Activated CD4-positive, alpha-beta T cell treated with anti-CD3 and anti-CD28 coated beads, Interleukin-2, Interleukin-4, amounts not matched to agents 100 ng/mL and 50 ng/mL, durations not matched to agents 16 hours and 8 hours (primary cell): Measurements from ENCODE around the gene RMND5A.
A peak's percentile ranks its signal among the peaks of the same experiment; 100 is the strongest.

Source experiments
- DNase-seq: peaks from one replicate; pipeline ENCODE4 v3.0.0-alpha.2; 2020; ENCODE audit warnings: low spot score

The RMND5A gene

DNA sequence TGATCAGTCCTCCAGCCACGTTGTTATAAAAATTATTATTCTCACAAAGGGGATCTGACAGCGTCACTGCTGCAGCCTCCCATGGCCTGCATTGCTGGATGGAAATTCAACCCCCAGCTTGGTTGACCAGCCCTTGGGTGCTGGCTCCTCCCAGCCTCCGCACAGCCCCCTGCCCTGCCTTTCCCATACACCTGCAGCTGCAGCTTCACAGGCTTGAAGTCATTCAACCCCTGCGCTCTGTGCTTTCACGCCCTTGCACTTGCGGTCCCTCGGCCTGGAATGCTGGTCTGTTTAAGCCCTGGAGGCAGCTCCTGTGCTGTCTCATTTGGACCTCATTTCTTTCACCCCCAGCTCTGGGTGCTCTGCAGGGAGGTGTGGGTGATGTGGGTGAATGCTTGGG lies 71.5 kb downstream of the RMND5A start:
- no peak for DNase-seq

DNA sequence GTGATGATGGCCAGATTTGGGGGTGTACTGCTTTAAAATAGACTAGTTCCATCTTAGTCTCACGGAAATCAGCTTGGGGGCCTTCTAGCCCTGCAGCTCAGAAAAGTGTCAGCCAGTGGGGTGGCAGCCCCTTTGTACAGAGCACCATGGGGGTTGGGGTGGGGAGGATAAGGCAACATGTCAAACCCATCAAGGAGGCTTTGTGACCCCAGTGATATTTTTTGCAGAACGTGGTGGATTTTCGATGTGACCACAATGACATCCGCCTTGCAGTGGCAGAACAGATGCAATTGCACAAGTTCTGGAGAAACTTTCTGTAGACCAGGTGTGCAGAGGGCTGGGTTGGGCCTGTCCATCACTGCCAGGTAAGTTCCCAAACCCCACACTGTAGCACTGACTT lies 73.7 kb downstream of the RMND5A start:
- no peak for DNase-seq

DNA sequence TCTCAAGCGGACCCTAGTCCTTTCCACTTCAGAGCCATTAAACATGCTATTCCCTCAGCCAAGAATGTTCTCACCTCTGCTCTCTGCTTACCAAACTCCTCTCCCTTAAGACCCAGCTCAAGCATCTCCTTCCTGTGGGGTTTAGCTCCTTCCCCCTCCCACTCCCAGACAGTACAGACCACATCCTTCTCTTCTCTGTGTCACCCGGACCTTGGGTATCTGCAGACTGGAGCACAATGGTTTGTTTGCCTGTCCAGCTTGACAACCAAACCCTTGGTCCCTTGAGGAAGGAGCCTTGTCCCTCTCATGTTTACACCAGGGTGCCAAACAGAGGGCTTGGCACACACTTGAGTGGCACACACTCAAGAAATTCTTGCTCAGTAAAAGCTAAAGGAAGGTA lies 74.8 kb downstream of the RMND5A start:
- DNase-seq = no peak

DNA sequence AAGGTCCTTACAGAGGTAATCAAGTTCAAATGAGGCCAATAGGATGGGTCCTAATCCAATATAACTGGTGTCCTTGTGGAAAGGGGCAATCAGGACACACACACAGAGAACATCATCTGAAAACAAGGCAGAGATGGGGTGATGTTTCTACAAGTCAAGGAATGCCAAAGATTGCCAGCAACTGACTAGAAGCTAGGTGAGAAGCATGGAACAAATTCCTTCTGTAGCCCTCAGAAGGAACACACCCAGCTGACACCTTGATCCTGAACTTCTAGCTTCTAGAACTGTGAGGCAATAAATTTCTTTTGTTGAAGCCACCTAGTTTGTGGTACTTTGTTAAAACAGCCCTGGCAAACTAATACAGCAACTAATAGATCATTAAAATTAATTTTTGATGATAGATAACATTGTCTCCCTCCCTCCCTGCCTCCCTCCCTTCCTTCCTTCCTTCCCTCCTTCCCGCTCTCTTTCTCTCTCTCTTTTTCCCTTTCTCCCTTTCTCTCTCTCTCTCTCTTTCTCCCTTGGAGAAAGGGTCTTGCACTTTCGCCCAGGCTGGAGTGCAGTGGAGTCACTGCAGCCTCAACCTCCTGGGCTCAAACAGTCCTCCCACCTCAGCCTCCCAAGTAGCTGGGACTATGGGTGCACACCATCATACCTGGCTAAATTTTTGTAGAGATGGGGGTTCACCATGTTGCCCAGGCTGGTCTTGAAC lies 80.9 kb downstream of the RMND5A start:
- DNase-seq = no peak

DNA sequence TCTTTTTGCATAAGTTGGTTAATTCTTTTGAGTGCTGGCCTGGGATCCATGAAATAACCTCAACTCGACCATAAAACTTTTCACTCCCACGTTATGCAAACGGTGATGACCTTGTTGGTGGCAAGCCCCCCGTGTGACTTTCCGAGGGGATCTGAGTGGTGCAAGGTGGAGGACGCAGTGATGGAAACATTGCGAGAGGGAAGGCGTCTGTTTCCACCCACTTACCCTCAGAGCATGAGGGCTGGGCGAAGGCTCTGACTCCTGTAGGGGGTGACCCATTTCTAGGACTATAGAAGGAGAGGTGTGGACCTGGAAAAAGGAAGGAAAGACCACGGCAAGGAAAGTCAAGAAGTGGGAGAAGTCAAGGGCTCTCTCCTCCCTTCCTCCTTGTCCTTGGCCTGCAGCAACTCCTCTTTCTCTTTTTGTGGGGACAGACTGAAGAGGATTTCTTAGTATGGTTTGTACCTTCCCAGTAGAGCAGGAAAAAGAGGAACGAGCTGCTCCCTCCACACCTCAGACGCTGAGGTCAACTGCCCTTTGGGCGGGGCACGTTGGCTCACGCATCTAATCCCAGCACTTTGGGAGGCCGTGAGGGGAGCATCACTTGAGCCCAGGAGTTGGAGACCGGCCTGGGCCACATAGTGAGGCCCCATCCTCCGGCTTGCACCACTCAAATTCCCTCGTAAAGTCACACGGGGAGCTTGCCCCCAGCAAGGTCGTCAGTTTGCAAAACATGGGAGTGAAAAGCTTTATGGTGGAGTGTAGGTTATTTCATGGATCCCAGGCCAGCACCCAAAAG lies 86.2 kb downstream of the RMND5A start:
- no peak for DNase-seq

- DNase-seq = no peak
These were observed 87.0 kb downstream of the RMND5A start for GRCh38 chr2:86807133-86807467.

DNA sequence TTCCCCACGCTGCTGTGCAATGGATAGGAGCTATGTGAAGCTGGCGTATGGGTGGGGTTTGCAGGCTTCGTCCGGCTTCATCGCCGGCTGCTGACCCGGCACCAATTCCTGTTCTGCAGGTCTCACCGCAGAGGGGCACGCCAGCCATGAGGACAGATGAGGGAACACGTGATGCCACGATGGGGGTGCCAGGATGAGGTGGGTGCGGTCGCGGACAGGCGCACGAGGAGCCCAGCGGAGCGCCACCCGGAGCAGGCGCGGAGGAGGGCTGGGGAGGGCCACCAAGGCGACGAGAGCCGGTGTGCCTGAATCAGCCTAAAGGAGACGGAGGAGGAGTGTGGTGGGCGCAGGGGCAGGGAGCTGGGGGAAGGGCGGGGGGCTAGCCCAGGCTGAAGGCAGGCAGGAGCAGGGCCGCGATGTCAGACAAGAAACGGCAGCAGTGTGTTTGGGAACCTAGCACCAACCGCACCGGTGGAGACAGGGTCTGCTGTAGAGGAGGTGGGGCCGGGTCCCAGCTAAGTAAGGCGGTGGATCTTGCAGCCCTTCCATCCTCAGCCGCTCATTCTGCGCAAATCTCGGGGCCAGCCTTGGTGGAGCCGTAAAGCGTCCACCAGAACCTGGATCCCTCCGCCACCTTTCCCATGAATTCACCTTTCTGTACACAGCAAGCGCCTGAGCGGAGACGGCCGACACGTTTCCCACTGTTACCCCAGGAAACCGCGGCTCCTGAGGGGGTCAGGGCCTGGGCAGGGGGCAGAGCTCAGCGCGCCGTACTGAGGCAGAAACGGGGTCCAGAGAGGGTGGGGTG lies 87.6 kb downstream of the RMND5A start:
- peak; percentile 35 for DNase-seq

DNA sequence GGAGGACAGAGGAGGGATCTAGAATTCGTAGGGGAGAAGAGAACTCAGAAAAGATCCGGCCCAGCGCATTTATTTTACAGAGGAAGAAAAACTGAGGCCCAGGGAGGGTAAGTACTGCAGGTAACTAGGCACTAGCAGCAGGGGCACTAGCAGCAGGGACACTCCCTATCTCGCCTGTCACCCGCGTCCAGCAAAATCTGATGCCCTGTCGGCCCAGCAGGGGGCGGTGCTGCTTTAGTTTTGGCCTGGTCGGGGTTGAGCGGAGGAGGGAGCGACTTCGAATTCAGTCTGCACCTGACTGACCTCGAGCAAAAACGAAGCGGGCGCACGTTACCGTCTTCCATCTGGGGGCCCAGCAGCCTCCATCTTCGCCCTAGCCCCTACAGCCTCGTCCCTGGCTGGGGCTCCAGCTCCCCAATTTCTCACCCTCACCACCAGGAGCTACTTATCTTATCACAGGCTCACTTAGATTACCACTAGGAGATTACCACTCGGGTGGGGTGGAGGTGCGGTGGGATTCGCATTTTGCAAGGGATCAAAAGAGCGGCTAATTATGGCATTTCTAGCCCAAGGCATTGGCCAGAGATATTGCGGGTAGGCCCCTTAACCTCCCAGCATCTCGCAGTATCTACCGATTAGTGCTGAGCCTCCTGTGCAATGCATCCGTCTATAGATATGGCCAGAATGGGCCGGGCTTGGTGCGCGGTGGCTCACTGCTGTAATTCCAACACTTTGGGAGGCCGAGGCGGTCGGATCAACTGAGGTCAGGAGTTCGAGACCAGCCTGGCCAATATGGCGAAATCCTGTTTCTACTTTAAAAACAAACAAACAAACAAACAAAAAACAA lies 88.4 kb downstream of the RMND5A start:
- peak; percentile 94 for DNase-seq

DNA sequence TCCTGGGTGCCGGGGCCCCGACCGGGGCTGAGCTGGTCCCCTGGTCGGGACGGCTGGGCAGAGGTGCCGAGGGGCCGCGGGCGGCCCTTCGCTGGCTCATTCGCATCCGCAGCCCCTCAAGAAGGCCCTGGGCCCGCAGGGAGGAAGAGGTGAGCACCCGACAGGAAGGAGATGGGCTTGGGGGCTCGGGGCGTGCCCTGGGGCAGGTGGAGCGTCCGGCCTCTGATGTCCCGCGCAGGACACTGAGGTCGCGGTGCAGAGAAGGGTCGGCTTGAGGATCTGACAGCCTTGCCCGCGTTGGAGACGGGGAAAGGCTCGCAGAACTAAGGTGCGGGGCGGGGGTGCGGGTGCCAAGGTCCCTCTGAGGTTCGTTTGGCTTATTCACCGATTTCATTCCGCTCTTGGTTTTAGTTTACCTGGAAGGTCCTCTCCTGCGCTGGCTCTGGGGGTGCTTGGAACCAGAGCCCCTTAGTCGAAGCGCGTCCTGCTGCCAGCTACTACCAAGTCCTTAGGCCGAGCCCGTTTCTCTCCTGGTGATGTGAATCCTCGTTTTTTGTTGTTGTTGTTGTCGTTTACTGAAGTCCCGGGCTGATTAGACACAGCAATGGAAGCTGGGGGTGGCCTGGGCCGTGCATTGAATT lies 89.5 kb downstream of the RMND5A start:
- no peak for DNase-seq

GRCh38 chr2:86815611-86816010 lies 95.5 kb downstream of the RMND5A start:
- no peak for DNase-seq

GRCh38 chr2:86818114-86818801 lies 98.2 kb downstream of the RMND5A start:
- DNase-seq = no peak

GRCh38 chr2:86818957-86819356 lies 98.9 kb downstream of the RMND5A start:
- DNase-seq = no peak

DNA sequence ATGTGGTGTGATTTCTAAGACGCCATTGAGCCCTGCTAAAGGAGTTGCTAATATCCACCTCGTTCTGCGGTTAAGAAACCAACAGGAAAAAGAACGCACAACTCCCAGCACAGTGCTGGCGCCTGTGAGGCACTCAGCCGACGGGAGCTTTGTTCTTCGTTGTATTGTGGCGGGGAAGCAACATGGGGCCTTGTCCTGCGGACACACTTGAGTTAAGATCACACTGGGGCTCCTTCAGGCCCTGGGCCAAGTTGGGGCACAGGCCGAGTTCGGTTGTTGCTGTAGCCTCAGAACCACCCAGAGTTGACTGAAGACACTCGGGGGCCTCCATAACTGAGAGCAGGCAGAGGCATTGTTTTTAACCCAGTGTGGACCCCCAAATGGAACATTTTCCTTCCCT lies 101.2 kb downstream of the RMND5A start:
- no peak for DNase-seq

DNA sequence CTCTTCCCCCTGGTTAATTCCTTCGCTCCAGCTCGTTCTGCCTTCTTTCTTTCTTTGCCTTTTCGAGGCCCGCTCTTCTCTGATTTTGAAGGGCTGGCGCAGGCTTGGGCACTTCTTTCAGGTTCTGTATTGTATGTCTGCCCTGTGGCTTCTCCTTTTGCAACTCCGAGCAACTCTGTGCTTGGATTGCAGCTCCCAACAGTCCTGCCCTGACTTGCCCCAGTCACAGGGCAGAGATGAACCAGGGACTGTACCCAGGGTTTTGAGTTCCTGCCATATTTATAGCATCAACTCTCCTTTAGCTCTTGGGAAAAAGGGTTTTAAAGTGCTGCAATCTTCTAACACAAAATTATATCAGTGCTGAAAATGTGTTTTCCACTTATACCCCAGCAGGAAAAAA lies 101.8 kb downstream of the RMND5A start:
- DNase-seq = no peak

DNA sequence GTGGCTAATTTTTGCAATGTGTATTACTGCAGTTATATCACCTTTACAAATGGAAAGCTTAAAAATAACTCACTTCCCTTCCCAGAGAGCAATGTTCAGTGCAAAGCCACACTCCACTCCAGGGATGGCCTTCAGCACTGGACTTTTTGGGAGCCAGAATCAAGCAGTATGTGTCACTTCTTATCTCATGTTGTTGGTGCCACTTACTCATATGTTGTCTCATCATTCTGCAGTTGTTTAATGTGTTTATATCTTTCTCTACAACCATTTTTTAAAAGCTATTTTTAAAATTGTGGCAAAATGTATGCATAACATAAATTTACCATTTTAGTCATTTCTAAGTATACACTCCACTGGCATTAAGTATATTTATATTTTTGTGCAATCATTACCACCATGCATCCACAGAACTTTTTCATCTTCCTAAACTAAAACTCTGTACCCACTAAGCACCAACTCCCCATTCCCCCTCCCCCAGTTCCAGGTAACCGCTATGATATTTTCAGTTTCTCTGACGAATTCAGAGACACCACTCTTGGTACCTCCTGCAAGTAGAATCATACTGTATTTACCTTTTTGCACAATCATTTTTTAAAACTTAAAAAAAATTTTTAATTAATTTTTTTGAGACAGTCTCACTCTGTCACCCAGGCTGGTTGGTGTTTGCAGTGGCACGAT lies 102.7 kb downstream of the RMND5A start:
- no peak for DNase-seq

- DNase-seq = no peak
These were observed 105.1 kb downstream of the RMND5A start for GRCh38 chr2:86825036-86825692.

- peak; percentile 31 for DNase-seq
These were observed 105.7 kb downstream of the RMND5A start for GRCh38 chr2:86825693-86826381.

- DNase-seq = no peak
These were observed 106.9 kb downstream of the RMND5A start for GRCh38 chr2:86826951-86827350.
